Stimulated activated CD4-positive, alpha-beta T cell treated with anti-CD3 and anti-CD28 coated beads, Interleukin-2, amount 100 ng/mL, for 48 hours (primary cell): Measurements from ENCODE around the gene FUT4.
"Not testable (repeated sequence)": the region's sequence is repeated elsewhere in the genome, so short reads cannot be mapped to it uniquely, and the experiment has no call there.

Experiments used
- DNase-seq, 2 donors: peaks; one replicate each; pipeline ENCODE4 v3.0.0-alpha.2; 2020

FUT4 gene

DNA sequence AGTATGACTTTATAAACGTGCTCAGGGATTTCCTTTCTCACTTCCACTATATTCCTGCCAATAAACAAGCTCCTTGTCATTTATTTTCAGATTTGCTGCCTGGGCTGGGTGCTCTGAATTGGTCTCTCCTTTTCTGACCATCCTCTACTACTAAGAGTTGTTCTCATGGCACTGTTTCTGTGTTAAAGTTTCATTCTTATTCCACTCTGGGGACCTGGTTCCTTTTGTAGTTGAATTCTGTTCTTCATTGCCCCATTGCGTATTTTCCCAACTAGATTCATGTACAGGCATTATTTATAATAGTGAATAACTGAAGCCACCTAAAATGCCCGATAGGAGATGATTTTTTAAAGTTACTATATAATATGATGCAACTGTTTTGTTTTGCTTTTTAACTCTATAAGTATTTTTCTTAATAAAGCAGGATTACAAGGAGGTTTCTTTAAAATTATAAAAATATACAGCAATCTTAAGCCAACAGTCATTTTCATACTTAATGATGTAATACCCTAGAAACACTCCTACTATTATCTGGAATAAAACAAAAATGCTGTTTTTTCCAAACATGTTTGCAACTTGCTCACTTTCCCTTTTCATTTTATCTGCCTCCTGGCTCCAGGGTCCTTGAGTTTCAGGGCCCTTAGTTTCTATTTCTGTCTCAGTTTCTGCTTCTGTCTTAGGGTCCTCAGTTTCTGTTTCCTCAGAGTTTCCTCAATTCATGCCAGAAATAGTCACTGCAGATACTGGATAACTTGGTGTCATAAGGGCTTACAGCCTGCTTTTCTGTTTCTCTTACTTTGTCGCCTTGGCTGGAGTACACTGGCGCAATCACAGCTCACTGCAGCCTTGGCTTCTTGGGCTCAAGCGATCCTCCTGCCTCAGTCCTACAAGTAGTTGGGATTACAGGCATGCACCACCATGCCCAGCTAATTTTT is 9.8 kb upstream of the FUT4 start:
- no peak for DNase-seq

DNA sequence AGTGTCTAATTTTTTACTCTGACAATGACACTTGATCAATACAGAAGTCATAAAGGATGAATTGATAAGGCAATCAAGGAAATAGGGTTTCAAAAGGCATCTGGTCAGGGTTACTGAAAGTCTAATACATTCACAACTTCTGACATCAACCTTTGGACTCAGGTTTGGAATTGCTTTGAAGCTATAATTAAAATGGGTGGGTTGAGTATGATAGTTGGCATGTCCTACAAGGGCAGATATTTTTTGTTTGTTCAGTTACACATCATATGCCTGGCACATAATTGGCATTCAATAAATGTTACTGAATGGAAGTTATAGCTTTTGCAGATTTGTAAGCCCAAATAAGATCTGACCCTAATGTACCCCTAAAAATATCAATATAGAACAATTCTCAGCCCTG is 7.3 kb upstream of the FUT4 start:
- DNase-seq, result no peak

- no peak for DNase-seq
Measured at GRCh38 chr11:94537031-94537600, 6.6 kb upstream of the FUT4 start.

GRCh38 chr11:94539420-94539819 is 4.3 kb upstream of the FUT4 start:
- DNase-seq, result no peak

GRCh38 chr11:94544646-94545263 is 1.0 kb downstream of the FUT4 start:
- no peak for DNase-seq

DNA sequence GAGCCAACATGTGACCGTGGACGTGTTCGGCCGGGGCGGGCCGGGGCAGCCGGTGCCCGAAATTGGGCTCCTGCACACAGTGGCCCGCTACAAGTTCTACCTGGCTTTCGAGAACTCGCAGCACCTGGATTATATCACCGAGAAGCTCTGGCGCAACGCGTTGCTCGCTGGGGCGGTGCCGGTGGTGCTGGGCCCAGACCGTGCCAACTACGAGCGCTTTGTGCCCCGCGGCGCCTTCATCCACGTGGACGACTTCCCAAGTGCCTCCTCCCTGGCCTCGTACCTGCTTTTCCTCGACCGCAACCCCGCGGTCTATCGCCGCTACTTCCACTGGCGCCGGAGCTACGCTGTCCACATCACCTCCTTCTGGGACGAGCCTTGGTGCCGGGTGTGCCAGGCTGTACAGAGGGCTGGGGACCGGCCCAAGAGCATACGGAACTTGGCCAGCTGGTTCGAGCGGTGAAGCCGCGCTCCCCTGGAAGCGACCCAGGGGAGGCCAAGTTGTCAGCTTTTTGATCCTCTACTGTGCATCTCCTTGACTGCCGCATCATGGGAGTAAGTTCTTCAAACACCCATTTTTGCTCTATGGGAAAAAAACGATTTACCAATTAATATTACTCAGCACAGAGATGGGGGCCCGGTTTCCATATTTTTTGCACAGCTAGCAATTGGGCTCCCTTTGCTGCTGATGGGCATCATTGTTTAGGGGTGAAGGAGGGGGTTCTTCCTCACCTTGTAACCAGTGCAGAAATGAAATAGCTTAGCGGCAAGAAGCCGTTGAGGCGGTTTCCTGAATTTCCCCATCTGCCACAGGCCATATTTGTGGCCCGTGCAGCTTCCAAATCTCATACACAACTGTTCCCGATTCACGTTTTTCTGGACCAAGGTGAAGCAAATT is 1.8 kb downstream of the FUT4 start:
- no peak for DNase-seq

DNA sequence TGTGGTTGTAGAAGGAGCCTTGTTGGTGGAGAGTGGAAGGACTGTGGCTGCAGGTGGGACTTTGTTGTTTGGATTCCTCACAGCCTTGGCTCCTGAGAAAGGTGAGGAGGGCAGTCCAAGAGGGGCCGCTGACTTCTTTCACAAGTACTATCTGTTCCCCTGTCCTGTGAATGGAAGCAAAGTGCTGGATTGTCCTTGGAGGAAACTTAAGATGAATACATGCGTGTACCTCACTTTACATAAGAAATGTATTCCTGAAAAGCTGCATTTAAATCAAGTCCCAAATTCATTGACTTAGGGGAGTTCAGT is 2.4 kb downstream of the FUT4 start:
- no peak for DNase-seq

- DNase-seq, result no peak
Measured at GRCh38 chr11:94546886-94547285, 3.2 kb downstream of the FUT4 start.

DNA sequence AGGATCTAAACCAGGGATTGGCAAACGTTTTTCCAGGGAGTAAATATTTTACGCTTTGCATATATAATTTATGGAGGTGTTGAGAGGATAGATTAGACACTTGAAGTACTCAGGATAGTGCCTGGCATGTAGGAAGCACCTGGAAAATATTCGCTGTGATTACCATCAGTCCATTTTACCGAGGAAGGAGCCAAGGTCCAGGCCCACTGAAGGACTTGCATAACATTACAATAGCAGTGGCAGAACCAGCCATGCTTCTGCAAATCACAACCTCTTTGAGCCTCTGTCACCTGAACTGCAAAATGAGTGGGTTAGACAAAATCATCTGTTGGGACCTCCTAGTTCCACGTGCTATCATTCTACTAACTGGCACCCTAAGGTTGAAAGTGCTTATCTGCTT is 5.4 kb downstream of the FUT4 start:
- no peak for DNase-seq

DNA sequence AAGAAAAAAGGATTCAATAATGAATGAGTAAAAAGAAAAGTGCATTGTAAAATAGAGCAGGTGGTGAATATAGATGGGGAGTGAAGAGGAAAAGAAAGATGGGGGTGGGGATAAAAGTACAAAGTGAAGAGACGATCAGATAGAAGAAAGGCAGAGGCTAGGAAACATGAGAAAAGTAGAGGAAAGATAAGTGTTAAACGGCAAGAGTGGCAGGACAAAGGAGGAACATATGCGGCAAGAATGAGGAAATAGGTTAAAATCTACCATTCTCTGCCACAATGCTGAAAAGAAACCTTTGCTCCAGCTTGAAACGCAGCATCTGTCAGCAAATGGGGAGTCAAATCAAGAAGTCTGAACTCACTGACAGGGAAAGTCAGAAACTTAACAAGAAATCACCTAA is 6.8 kb downstream of the FUT4 start:
- DNase-seq, result no peak

DNA sequence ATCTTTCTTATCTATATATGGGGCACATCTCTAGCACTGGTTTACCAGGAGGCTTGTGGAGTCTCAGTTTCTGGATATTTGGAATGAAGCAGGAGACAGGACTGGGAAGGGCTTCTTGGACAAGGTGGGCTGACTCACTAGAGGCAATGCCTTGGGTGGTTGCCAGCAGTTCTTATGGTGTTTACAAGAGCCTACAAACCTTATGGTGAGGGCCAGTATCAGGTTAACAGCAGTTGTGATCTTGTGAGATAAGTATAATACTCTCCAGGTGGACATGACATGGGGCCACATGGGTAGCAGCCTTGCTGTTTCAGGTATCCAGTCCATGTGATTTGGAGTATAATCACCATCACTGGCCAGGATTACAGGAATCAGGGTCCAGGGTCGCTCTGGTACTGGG is 10.2 kb downstream of the FUT4 start:
- no peak for DNase-seq

DNA sequence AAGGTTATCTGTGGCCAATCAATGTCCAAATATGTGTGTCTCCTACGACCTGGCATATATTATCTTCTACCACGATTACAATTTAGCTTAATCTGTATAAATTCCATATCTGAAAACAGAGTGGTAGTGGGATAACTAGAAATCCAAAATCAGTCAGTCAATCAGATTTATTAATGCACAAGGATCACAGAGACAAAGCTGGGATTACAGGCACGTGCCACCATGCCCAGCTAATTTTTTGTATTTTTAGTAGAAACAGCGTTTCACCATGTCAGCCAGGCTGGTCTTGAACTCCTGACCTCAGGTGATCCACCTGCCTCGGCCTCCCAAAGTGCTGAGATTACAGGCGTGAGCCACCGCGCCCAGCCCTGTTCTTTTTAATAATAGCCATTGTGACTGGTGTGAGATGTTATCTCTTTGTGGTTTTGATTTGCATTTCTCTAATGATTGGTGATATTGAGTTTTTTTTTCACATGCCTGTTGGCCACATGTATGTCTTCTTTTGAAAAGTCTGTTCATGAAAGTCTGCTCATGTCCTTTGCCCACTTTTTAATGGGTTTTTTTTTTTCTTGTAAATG is 12.1 kb downstream of the FUT4 start:
- not testable (repeated sequence) for DNase-seq

- DNase-seq, result no peak
Measured at GRCh38 chr11:94557421-94557820, 13.7 kb downstream of the FUT4 start.

GRCh38 chr11:94557992-94558391 is 14.3 kb downstream of the FUT4 start:
- DNase-seq, result no peak

- no peak for DNase-seq
Measured at GRCh38 chr11:94558468-94558867, 14.7 kb downstream of the FUT4 start.

GRCh38 chr11:94558932-94559331 is 15.2 kb downstream of the FUT4 start:
- DNase-seq, result no peak

- no peak for DNase-seq
Measured at GRCh38 chr11:94559361-94559760, 15.6 kb downstream of the FUT4 start.

GRCh38 chr11:94560834-94561233 is 17.1 kb downstream of the FUT4 start:
- DNase-seq, result no peak

GRCh38 chr11:94563176-94563847 is 19.6 kb downstream of the FUT4 start:
- DNase-seq, result no peak

- no peak for DNase-seq
Measured at GRCh38 chr11:94563848-94564467, 20.2 kb downstream of the FUT4 start.

DNA sequence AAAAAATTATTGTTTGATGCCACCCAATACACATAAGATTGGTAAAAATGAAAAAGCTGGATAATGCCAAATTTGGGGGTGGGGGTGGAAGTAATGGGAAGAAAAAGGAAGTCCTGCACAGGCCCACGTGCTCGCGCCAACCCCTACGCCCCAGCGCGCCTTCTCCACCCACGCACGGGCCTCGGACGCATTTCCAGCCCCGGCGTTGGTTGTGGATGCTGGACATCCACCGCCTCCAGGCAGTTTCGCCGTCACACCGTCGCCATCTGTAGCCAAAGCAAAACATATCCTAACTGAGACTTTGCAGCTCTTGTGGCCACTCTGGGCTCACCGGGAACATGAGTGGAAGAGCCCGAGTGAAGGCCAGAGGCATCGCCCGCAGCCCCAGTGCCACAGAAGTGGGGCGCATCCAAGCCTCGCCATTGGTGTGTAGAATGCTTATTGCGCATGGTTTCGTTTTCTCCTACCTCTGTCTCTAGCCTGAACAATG is 23.5 kb downstream of the FUT4 start, which contains the start of gene PIWIL4:
TSS of gene PIWIL4 (plus strand) at position 188 of the 490 bp plus-strand sequence. CDS start at position 339, 151 bp downstream.
- DNase-seq, result no peak
